ENCODE results near the gene CDKL2. TPM values are rescaled to one million over a fixed set of nuclear protein-coding genes. Genes with fewer than 3 reads are reported as not detected.
"Not testable (repeated sequence)": the region's sequence is repeated elsewhere in the genome, so short reads cannot be mapped to it uniquely, and the experiment has no call there.

CDKL2 gene
- polyA plus RNA-seq, 3 donors = 0.04 to 0.45 TPM; not detected in 1

DNA sequence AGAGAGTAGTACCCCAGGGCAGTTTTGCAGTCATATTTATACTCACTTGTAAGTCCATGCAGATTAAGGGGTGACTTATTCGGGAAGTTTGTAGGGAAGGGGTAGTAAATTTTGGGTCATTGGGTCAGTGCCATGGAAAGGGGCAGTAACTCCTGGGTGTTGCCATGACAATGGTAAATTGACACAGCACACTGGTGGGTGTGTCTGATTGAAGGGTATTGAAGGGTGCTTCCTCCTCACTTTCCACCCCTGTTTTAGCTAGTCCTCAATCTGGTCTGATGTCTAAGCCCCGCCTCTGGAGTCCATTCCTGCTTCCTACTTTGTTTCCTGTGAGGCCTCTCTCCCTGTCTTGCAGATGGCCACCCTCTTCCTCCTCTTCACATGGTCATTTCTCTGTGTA, 62.6 kb downstream of the CDKL2 start:
- no peak overlapping the region for H3K27ac ChIP-seq (ENCODE audit: low read depth, low read length)
- WGBS, 3 donors = 73 to 78% (median 74%) methylated on average over 2 of the region's 2 CpGs

GRCh38 chr4:75566911-75567310, 63.4 kb downstream of the CDKL2 start:
- no peak overlapping the region for H3K27ac ChIP-seq (ENCODE audit: low read depth, low read length)
- WGBS, 3 donors = 34 to 85% (median 51%) methylated on average over 1 of the region's 1 CpG

- H3K27ac ChIP-seq (ENCODE audit: low read depth, low read length) = no peak overlapping the region
Observed at GRCh38 chr4:75565481-75565880, 64.8 kb downstream of the CDKL2 start.

GRCh38 chr4:75564023-75564422, 66.3 kb downstream of the CDKL2 start:
- WGBS, 3 donors = 75 to 88% (median 82%) methylated on average over 11 of the region's 11 CpGs
- no peak overlapping the region for H3K27ac ChIP-seq (ENCODE audit: low read depth, low read length)

- 61 to 77% (median 68%) methylated on average over 8 of the region's 8 CpGs for WGBS, 3 donors
Observed at GRCh38 chr4:75561789-75562188, 68.5 kb downstream of the CDKL2 start.

GRCh38 chr4:75557696-75558095, 72.6 kb downstream of the CDKL2 start:
- WGBS, 3 donors = 84 to 88% (median 87%) methylated on average over 8 of the region's 8 CpGs
- H3K27ac ChIP-seq (ENCODE audit: low read depth, low read length) = no peak overlapping the region

More at GRCh38 chr4:75561789-75562188, 68.5 kb downstream of the CDKL2 start:
- H3K27ac ChIP-seq (ENCODE audit: low read depth, low read length) = no peak overlapping the region

DNA sequence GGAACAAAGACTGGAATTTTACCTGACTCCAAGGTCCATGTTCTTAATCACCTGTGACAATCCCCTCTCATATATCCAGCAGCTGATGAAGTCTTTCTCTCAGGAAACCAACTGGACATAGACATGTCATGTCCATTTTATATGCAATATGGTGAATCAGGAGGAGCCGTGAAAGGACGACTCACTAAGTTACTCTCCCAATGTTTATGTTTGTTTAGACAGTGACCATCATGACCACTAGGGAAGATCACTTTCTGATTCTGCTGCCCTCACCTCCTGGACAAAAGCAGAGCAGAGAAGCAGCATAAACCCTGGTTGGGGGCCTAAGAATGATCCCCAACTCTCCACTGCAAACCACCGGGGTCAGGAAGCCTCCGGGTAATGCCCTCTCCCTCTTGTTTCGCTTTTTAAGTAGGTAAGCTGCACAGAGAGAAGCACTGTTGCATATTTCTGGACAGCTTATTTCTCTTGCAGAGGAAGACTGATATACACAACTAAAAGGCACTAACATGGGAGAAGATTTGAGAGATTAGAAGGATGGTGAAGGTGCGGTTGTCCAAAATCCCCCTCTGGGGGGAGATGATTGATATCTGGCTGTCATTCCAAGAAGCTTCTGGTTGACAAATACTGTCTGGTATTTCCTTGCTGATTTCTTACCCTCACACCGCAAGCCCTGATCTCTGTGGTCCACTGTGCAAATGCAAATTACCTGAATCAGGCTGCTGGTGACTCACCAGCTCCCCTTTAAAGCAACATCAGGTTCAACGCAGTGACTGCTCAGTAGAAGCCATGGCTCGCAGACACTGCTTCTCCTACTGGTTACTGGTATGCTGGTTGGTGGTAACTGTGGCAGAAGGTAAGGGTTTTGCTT, 74.8 kb downstream of the CDKL2 start, which contains the start of gene ODAPH:
Gene ODAPH, plus strand, starts transcription at position 773 of the 871 bp plus-strand sequence. Its CDS starts 17 bp downstream, at position 790.
- WGBS, 3 donors = 56 to 73% (median 69%) methylated on average over 9 of the region's 9 CpGs
- H3K27ac ChIP-seq (ENCODE audit: low read depth, low read length) = no peak within 1 kb of the TSS

DNA sequence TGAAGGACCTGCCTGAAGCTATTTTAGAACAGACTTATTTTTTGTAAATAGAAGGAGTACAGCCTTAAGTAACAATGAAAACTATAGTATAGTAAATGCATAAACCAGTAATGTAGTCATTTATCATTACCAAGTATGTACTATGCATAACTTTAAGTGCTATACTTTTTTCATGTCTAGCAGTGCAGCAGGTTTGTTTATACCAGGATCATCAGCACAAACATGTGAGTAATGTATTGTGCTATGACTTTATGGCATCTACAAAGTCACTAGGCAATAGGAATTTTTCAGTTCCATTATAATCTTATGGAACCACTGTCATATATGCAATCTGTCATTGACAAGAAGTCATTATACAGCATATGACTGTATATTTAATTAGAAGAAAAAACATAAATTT, 77.9 kb downstream of the CDKL2 start:
- no peak overlapping the region for H3K27ac ChIP-seq (ENCODE audit: low read depth, low read length)

DNA sequence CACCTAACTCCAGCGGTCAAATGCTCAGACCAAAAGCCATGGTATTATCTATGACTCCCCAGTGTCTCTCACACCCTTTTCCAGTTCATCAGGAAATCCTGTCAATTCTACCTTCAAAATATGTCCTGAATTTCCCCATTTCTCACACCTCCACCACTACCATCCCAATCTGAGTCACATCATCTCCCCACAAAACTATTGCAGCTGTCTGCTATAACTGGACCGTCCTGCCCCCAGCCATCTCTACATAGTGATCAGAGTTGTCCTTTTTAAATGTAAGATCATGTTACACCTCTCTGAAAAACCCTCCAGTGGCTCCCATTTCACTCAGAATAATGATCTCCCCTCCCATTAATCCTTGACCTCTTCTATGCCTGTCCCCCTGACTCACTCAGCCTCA, 81.3 kb downstream of the CDKL2 start:
- WGBS, 3 donors = 88 to 91% (median 88%) methylated on average over 2 of the region's 2 CpGs
- no peak overlapping the region for H3K27ac ChIP-seq (ENCODE audit: low read depth, low read length)

- H3K27ac ChIP-seq (ENCODE audit: low read depth, low read length) = no peak overlapping the region
- WGBS, 3 donors = 63 to 71% (median 69%) methylated on average over 14 to 15 of the region's 15 CpGs
Observed at GRCh38 chr4:75547647-75548387, 82.5 kb downstream of the CDKL2 start.

DNA sequence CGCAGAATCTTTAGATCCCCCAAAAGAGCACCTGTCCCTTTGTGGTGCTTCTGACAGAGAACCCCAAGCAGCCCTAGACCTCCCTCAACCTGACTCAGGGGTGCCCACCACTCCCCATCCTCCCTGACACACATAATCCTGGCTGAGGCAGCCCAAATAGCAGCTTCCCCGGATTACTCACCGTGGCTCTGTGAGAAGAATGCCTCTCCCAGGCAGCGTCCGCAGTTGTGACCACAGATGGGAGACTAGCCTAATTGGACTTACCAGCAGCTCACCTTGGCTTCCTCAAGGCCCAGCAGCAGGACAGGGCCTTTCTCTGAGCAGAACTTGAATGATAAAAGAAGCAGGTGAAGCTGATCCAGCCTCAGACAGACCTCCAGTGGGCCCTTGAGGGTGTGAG, 84.8 kb downstream of the CDKL2 start:
- H3K27ac ChIP-seq (ENCODE audit: low read depth, low read length) = no peak overlapping the region
- 93 to 98% (median 94%) methylated on average over 5 of the region's 5 CpGs for WGBS, 3 donors

DNA sequence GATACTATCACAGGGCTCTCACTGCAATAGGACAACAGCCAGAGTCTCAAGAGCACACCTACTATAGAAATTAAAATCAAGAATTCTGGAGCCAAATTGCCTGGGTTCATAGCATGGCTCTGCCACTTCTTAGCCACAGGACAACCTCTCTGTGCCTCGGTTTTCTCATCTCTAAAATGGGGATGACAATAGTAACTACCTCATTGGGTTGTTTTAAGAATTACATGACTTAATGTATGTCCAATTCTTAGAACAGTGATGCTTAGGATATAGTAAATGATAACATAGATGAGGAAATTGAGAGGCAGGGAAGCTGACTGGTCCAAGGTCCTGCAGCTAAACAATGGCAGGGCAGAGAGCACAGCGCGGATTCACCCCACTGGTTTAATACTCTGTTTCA, 85.5 kb downstream of the CDKL2 start:
- WGBS, 3 donors = 93 to 98% (median 93%) methylated on average over 3 of the region's 3 CpGs
- H3K27ac ChIP-seq (ENCODE audit: low read depth, low read length) = no peak overlapping the region

DNA sequence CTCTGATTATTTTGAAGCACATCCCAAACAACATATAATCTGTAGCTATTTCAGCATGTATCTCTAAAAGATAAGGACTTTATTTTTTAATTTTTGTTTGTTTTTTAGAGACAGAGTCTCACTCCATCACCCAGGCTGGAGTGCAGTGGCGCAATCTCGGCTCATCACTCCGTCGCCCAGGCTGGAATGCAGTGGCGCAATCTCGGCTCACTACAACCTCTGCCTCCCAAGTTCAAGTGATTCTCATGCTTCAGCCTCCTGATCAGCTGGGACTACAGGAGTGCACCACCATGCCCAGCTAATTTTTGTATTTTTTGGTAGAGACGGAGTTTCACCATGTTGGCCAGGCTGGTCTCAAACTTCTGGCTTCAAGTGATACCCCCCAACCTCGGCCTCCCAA, 86.1 kb downstream of the CDKL2 start:
- WGBS, 3 donors = 84 to 91% (median 87%) methylated on average over 8 of the region's 8 CpGs
- not testable (repeated sequence) for H3K27ac ChIP-seq (ENCODE audit: low read depth, low read length)

DNA sequence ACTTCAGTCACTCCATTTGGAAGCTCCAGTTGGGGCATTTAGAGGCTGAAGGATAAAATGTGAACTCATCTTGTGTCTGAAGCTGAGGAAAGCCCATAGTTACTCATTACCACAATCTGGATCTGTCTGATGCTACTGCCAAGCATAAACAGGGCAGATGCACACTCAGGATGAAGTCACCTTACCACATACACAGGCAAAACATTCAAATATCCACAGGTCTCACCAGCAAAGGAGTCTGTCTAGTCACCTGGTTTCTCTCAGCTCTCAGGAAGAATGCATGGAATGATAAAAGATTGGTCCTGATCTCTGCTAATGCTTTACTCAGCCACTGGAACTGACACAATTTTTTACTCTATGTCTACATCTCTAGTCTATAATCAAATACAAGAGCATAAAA, 87.5 kb downstream of the CDKL2 start:
- H3K27ac ChIP-seq (ENCODE audit: low read depth, low read length) = no peak overlapping the region

- H3K27ac ChIP-seq (ENCODE audit: low read depth, low read length) = not testable (repeated sequence)
- 87 to 92% (median 92%) methylated on average over 6 of the region's 6 CpGs for WGBS, 3 donors
Observed at GRCh38 chr4:75537308-75537707, 93.0 kb downstream of the CDKL2 start.

- not testable (repeated sequence) for H3K27ac ChIP-seq (ENCODE audit: low read depth, low read length)
Observed at GRCh38 chr4:75533926-75534325, 96.4 kb downstream of the CDKL2 start.

- 97 to 98% (median 97%) methylated on average over 4 of the region's 4 CpGs for whole genome bisulfite sequencing, 3 donors
- not testable (repeated sequence) for H3K27ac ChIP-seq (ENCODE audit: low read depth, low read length)
Observed at GRCh38 chr4:75533339-75533887, 96.9 kb downstream of the CDKL2 start.

DNA sequence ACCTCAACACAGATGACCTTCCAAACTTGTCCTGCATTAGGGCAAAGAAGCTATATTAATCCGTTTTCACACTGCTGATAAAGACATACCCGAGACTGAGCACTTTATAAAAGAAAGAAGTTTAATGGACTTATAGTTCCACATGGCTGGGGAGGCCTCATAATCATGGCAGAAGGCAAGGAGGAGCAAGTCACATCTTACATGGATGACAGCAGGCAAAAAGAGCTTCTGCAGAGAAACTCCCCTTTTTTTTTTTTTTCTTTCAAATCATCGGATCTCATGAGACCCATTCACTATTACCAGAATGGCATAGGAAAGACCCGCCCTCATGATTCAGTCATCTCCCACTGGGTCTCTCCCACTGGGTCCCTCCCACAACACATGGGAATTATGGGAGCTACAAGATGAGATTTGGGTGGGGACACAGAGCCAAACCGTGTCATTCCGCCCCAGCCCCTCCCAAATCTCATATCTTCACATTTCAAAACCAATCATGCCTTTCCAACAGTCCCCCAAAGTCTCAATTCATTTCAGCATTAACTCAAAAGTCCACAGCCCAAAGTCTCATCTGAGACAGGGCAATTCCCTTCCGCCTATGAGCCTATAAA, 98.7 kb downstream of the CDKL2 start:
- WGBS, 3 donors = 76 to 97% (median 90%) methylated on average over 7 of the region's 7 CpGs
- H3K27ac ChIP-seq (ENCODE audit: low read depth, low read length) = not testable (repeated sequence)
